Stomach smooth muscle (tissue), 2 donors: ENCODE data around the gene KRTAP10-11.
"Not testable (repeated sequence)": the region's sequence is repeated elsewhere in the genome, so short reads cannot be mapped to it uniquely, and the experiment has no call there.

Source experiments
- H3K27ac ChIP-seq: one replicate; pipeline ENCODE4 v1.7.0; 2013; ENCODE audit warnings: mild to moderate bottlenecking, low read length, inconsistent platforms
- H3K27me3 ChIP-seq, 2 donors: one replicate each; pipeline ENCODE4 v1.7.0; 2013; ENCODE audit warnings: low read length in 2 of 2; ENCODE audit not compliant: insufficient read depth in 2 of 2, control insufficient read depth in 1 of 2
- H3K36me3 ChIP-seq, 2 donors: one replicate each; pipeline ENCODE4 v1.7.0; 2013; ENCODE audit warnings: low read length in 2 of 2; ENCODE audit not compliant: control insufficient read depth in 2 of 2, insufficient read depth in 2 of 2
- H3K4me1 ChIP-seq: one replicate; pipeline ENCODE4 v1.7.0; 2013; ENCODE audit warnings: low read length; ENCODE audit not compliant: control insufficient read depth, insufficient read depth
- H3K4me3 ChIP-seq, 2 donors: one replicate each; pipeline ENCODE4 v1.7.0; 2013; ENCODE audit warnings: low read length in 2 of 2
- H3K9ac ChIP-seq, 2 donors: one replicate each; pipeline ENCODE4 v1.7.0; 2013; ENCODE audit warnings: low read length in 2 of 2, mild to moderate bottlenecking in 1 of 2
- H3K9me3 ChIP-seq, 2 donors: one replicate each; pipeline ENCODE4 v1.7.0; 2013; ENCODE audit warnings: low read length in 2 of 2; ENCODE audit not compliant: control insufficient read depth in 2 of 2
- donor health status: healthy.
- donor health status: Pancreatic carcinoma.

The KRTAP10-11 gene

GRCh38 chr21:44654576-44655175 is 8.5 kb downstream of the KRTAP10-11 start, which contains the start of gene KRTAP12-4:
TSS of gene KRTAP12-4 (minus strand) at chr21:44654659. CDS start at chr21:44654614, 45 bp downstream.
- H3K27ac ChIP-seq = no peak within 1 kb of the TSS
- no peak within 1 kb of the TSS for H3K9ac ChIP-seq
- peaks cover 4 to 6% of the 10 kb centered on the region in 2 donors for H3K27me3 ChIP-seq

GRCh38 chr21:44656868-44657267 is 10.7 kb downstream of the KRTAP10-11 start:
- Histone ChIP-seq H3K4me3 (no peak overlapping the region), H3K27me3 (peaks cover 4 to 6% of the 10 kb centered on the region in 2 donors), H3K4me1 (peaks cover 2% of the 10 kb centered on the region), H3K9ac (no peak overlapping the region), H3K36me3 (no peaks in the 10 kb centered on the region), H3K9me3 (peaks cover 2 to 5% of the 10 kb centered on the region in 2 donors), H3K27ac (no peak overlapping the region)

More at GRCh38 chr21:44654576-44655175, 8.5 kb downstream of the KRTAP10-11 start, which contains the start of gene KRTAP12-4:
- Histone ChIP-seq H3K36me3 (no peaks in the 10 kb centered on the region), H3K4me1 (peaks cover 2% of the 10 kb centered on the region), H3K9me3 (peaks cover 2 to 5% of the 10 kb centered on the region in 2 donors), H3K4me3 (no peak within 1 kb of the TSS)

GRCh38 chr21:44657635-44658540 is 11.7 kb downstream of the KRTAP10-11 start, which contains the start of gene KRTAP12-3:
TSS of gene KRTAP12-3 (plus strand) at chr21:44657932. CDS start at chr21:44657980, 48 bp downstream.
- H3K4me1 ChIP-seq = peaks cover 2% of the 10 kb centered on the region
- H3K9ac ChIP-seq = no peak within 1 kb of the TSS
- no peak within 1 kb of the TSS for H3K4me3 ChIP-seq
- peaks cover 4 to 6% of the 10 kb centered on the region in 2 donors for H3K27me3 ChIP-seq
- H3K9me3 ChIP-seq = peaks cover 2 to 5% of the 10 kb centered on the region in 2 donors
- H3K36me3 ChIP-seq = no peaks in the 10 kb centered on the region
- no peak within 1 kb of the TSS for H3K27ac ChIP-seq

GRCh38 chr21:44658541-44658910 is 12.3 kb downstream of the KRTAP10-11 start:
- no peak overlapping the region for H3K4me3 ChIP-seq
- no peaks in the 10 kb centered on the region for H3K36me3 ChIP-seq
- no peak overlapping the region for H3K27ac ChIP-seq
- peaks cover 2 to 5% of the 10 kb centered on the region in 2 donors for H3K9me3 ChIP-seq
- no peak overlapping the region for H3K9ac ChIP-seq
- H3K4me1 ChIP-seq = peaks cover 2% of the 10 kb centered on the region
- H3K27me3 ChIP-seq = peaks cover 4 to 6% of the 10 kb centered on the region in 2 donors

- no peaks in the 10 kb centered on the region for H3K36me3 ChIP-seq
- H3K9me3 ChIP-seq = peaks cover 2 to 5% of the 10 kb centered on the region in 2 donors
- H3K4me1 ChIP-seq = peaks cover 2% of the 10 kb centered on the region
- no peak overlapping the region for H3K4me3 ChIP-seq
- H3K27ac ChIP-seq = no peak overlapping the region
- no peak overlapping the region for H3K9ac ChIP-seq
- H3K27me3 ChIP-seq = peaks cover 4% of the 10 kb centered on the region in 2 donors
These were observed 12.8 kb downstream of the KRTAP10-11 start for GRCh38 chr21:44658913-44659595.

- H3K4me1 ChIP-seq, H3K9me3 ChIP-seq, H3K27ac ChIP-seq, H3K27me3 ChIP-seq, H3K36me3 ChIP-seq, H3K4me3 ChIP-seq, H3K9ac ChIP-seq: not testable (repeated sequence)
These were observed 15.4 kb downstream of the KRTAP10-11 start for GRCh38 chr21:44661567-44661966.

- no peaks in the 10 kb centered on the region for H3K4me1 ChIP-seq
- H3K27me3 ChIP-seq = peaks cover 0 to 4% of the 10 kb centered on the region in 2 donors
- no peak overlapping the region for H3K9ac ChIP-seq
- no peak overlapping the region for H3K4me3 ChIP-seq
- H3K9me3 ChIP-seq = peaks cover 0 to 4% of the 10 kb centered on the region in 2 donors
- no peaks in the 10 kb centered on the region for H3K36me3 ChIP-seq
- H3K27ac ChIP-seq = no peak overlapping the region
These were observed 18.5 kb downstream of the KRTAP10-11 start for GRCh38 chr21:44664691-44665090.

GRCh38 chr21:44666401-44667320 is 20.4 kb downstream of the KRTAP10-11 start, which contains the start of gene KRTAP12-2:
TSS of gene KRTAP12-2 (minus strand) at chr21:44666927. CDS start at chr21:44666886, 41 bp downstream.
- Histone ChIP-seq H3K4me3 (no peak within 1 kb of the TSS), H3K36me3 (no peaks in the 10 kb centered on the region), H3K27ac (no peak within 1 kb of the TSS), H3K27me3 (peaks cover 0 to 7% of the 10 kb centered on the region in 2 donors), H3K9me3 (peaks cover 2 to 10% of the 10 kb centered on the region in 2 donors), H3K4me1 (no peaks in the 10 kb centered on the region), H3K9ac (no peak within 1 kb of the TSS)

- no peak overlapping the region for H3K27ac ChIP-seq
- H3K9me3 ChIP-seq = peaks cover 3 to 11% of the 10 kb centered on the region in 2 donors
- no peaks in the 10 kb centered on the region for H3K36me3 ChIP-seq
- peaks cover 0 to 7% of the 10 kb centered on the region in 2 donors for H3K27me3 ChIP-seq
- H3K4me1 ChIP-seq = no peaks in the 10 kb centered on the region
- H3K4me3 ChIP-seq = no peak overlapping the region
- no peak overlapping the region for H3K9ac ChIP-seq
These were observed 21.4 kb downstream of the KRTAP10-11 start for GRCh38 chr21:44667612-44668011.
